Endothelial cell of umbilical vein (primary cell): Measurements from ENCODE around the gene CACNG4. TPM values are rescaled to one million over a fixed set of nuclear protein-coding genes. Genes with fewer than 3 reads are reported as not detected.
A peak's percentile ranks its signal among the peaks of the same experiment; 100 is the strongest.

Experiments
- BruUV-seq: library from RNA; stranded (reverse); fragments of 400-500 nt; replicated peaks from 2 replicates; lab custom pipeline; 2021; lab: Mats Ljungman, UMichigan
- CTCF ChIA-PET: fragments of 300-600, 350-600 bp; sonication (Branson Sonifier 250); formaldehyde crosslinking; loops from one replicate; lab custom pipeline; 2021; ENCODE audit warnings: antibody characterized with exemption, inconsistent platforms; lab: Charles Lee
- POLR2A ChIA-PET: fragments of 300-600, 350-600 bp; sonication (Branson Sonifier 250); formaldehyde crosslinking; loops from one replicate; lab custom pipeline; 2021; ENCODE audit warnings: antibody characterized with exemption, inconsistent platforms; lab: Charles Lee
- DNase-seq: peaks from one replicate; pipeline ENCODE4 v3.0.0-alpha.2; 2011; ENCODE audit warnings: low read depth, low spot score
- FAIRE-seq: peaks from 2 replicates; lab custom pipeline; 2011; peaks lifted over from hg19 to GRCh38; lab: Jason Lieb, UNC
- H2AFZ ChIP-seq: 2 replicates; pipeline ENCODE4 v1.6.0; 2012; ENCODE audit warnings: low read depth, low read length, control low read depth, inconsistent platforms
- H3K27ac ChIP-seq: 2 replicates; pipeline ENCODE4 v1.5.1; 2011; ENCODE audit warnings: low read depth, mild to moderate bottlenecking, control low read depth, low read length, moderate library complexity; ENCODE audit not compliant: insufficient read depth
- H3K27me3 ChIP-seq, 2 experiments: 2 replicates each; pipeline versions ENCODE4 v1.6.0 to v1.6.1; 2011; ENCODE audit warnings: low read length in 2 of 2, mixed read lengths in 1 of 2; ENCODE audit not compliant: control insufficient read depth in 2 of 2, insufficient read depth in 2 of 2
- H3K36me3 ChIP-seq, 2 experiments: 2 replicates in 1 of 2; 3 replicates in 1 of 2; pipeline ENCODE4 v1.5.1; 2011; ENCODE audit warnings: low read length in 2 of 2, mild to moderate bottlenecking in 1 of 2, moderate library complexity in 1 of 2; ENCODE audit not compliant: control insufficient read depth in 2 of 2, insufficient read depth in 2 of 2; ENCODE audit errors: extremely low read depth in 1 of 2
- H3K4me1 ChIP-seq: 3 replicates; pipeline ENCODE4 v1.5.1; 2011; ENCODE audit warnings: mild to moderate bottlenecking, low read length; ENCODE audit not compliant: control insufficient read depth, insufficient read depth; ENCODE audit errors: extremely low read depth
- H3K4me2 ChIP-seq: 2 replicates; pipeline ENCODE4 v1.6.1; 2011; ENCODE audit warnings: low read length, control low read depth, mixed read lengths; ENCODE audit not compliant: insufficient read depth
- H3K4me3 ChIP-seq, 3 experiments: fragments of 200-600 bp in 1 of 3; sonication (generic), shearing (Covaris generic) in 1 of 3; replicated peaks in 1 of 3; 2 replicates each; pipeline ENCODE4 v1.5.1; 2011 to 2016; ENCODE audit warnings: control low read depth in 3 of 3, low read length in 3 of 3, mild to moderate bottlenecking in 2 of 3, inconsistent platforms in 1 of 3, low read depth in 1 of 3, moderate library complexity in 1 of 3; ENCODE audit not compliant: insufficient read depth in 1 of 3
- H3K79me2 ChIP-seq: 2 replicates; pipeline ENCODE4 v1.6.0; 2012; ENCODE audit warnings: low read length, inconsistent platforms; ENCODE audit not compliant: control insufficient read depth, insufficient read depth
- H3K9ac ChIP-seq: replicated peaks from 2 replicates; pipeline ENCODE3; 2011; ENCODE audit warnings: low read length, control low read depth; ENCODE audit not compliant: insufficient read depth; ENCODE audit errors: extremely low read depth
- H3K9me1 ChIP-seq: replicated peaks from 3 replicates; pipeline ENCODE4 v1.6.0; 2011; ENCODE audit warnings: mild to moderate bottlenecking, low read length; ENCODE audit not compliant: control insufficient read depth, insufficient read depth; ENCODE audit errors: extremely low read depth
- H3K9me3 ChIP-seq: replicated peaks from 2 replicates; pipeline ENCODE4 v1.5.1; 2012; ENCODE audit warnings: low read length, inconsistent platforms; ENCODE audit not compliant: control insufficient read depth, insufficient read depth
- H4K20me1 ChIP-seq: replicated peaks from 2 replicates; pipeline ENCODE3; 2011; ENCODE audit warnings: mild to moderate bottlenecking, low read length; ENCODE audit not compliant: control insufficient read depth, insufficient read depth; ENCODE audit errors: extremely low read depth
- EZH2 ChIP-seq: IDR thresholded peaks from 2 replicates; pipeline ENCODE4 v1.6.1; 2012; ENCODE audit warnings: borderline replicate concordance, low read depth, mild to moderate bottlenecking, moderate library complexity, low read length, inconsistent platforms; ENCODE audit not compliant: severe bottlenecking
- FOS ChIP-seq: IDR thresholded peaks from 2 replicates; pipeline ENCODE4 v1.6.1; 2011; ENCODE audit warnings: mild to moderate bottlenecking, low read length, moderate library complexity, borderline replicate concordance; ENCODE audit not compliant: insufficient read depth
- JUN ChIP-seq: IDR thresholded peaks from 2 replicates; pipeline ENCODE4 v1.6.1; 2011; ENCODE audit warnings: borderline replicate concordance, low read depth; ENCODE audit not compliant: insufficient read length, insufficient read depth
- MYC ChIP-seq: IDR thresholded peaks from one replicate; pipeline ENCODE4 v1.6.1; 2011; ENCODE audit warnings: mild to moderate bottlenecking, low read depth, low read length
- POLR2A ChIP-seq: IDR thresholded peaks from 2 replicates; pipeline ENCODE4 v1.6.1; 2012; ENCODE audit warnings: low read depth, mild to moderate bottlenecking, control low read depth, low read length
- POLR2AphosphoS5 ChIP-seq: IDR thresholded peaks from 2 replicates; pipeline ENCODE4 v1.6.1; 2012; ENCODE audit warnings: low read depth, mild to moderate bottlenecking, control low read depth, low read length, moderate library complexity; ENCODE audit not compliant: insufficient read depth
- dilution Hi-C: fragments of 300-500 bp; cut with MboI; formaldehyde crosslinking; loops from one replicate; pipeline ENCODE4 v1.15.0; 2019; ENCODE audit warnings: low sequenced_read_pairs; ENCODE audit not compliant: extremely low pct_ligation_motif_present
- intact Hi-C: fragments of 100-400 bp; cut with micrococcal nuclease; formaldehyde crosslinking; loops from one replicate; pipeline ENCODE4 v1.10.0; 2022
- polyA plus RNA-seq, 4 experiments: library from polyadenylated mRNA; depleted of rRNA in 3 of 4; stranded (reverse) in 3 of 4; unstranded in 1 of 4; fragments of >200 nt; gene quantifications; 2 replicates each; pipeline versions ENCODE4 v1.2.1 to v1.2.3, GENCODE V29; 2011 to 2012; ENCODE audit warnings: missing spikeins in 1 of 4
- total RNA-seq: library from RNA; stranded (reverse); gene quantifications from 2 replicates; pipeline ENCODE4 v1.2.3, GENCODE V29; 2021

CACNG4 gene
- total and polyA plus RNA-seq, 2 donors (not counting 3 experiments of a cell fraction or from before 2014, with no cell fraction given) = not detected

GRCh38 chr17:66944351-66945146 lies 20.0 kb upstream of the CACNG4 start:
- DNase-seq (peak; percentile 22), FAIRE-seq (no peak)
- CTCF ChIA-PET = interaction anchor here (0.6 to 1.0 kb wide), 3 partner anchors 16 to 217 kb away, joined by 3 read pairs; no protein-coding TSS in a partner anchor
- TF ChIP-seq POLR2A (no peak), EZH2 (peak; percentile 46)
- Histone ChIP-seq H3K9ac (no peak overlapping the region), H3K9me3 (no peaks in the 10 kb centered on the region), H3K79me2 (no peaks in the 10 kb centered on the region), H3K27ac (no peak overlapping the region), H3K4me1 (no peaks in the 10 kb centered on the region), H3K4me2 (no peak overlapping the region), H3K9me1 (no peaks in the 10 kb centered on the region), H3K27me3 (peaks cover 16 to 17% of the 10 kb centered on the region in 2 experiments), H4K20me1 (no peaks in the 10 kb centered on the region), H3K4me3 (no peak overlapping the region), H2AFZ (no peak overlapping the region), H3K36me3 (no peaks in the 10 kb centered on the region)
- no TSS peak for BruUV-seq
- dilution Hi-C loops (no loop called here), intact Hi-C loops (no loop called here)
- POLR2A ChIA-PET = no interaction called here

GRCh38 chr17:66945147-66945835 lies 19.2 kb upstream of the CACNG4 start:
- Histone ChIP-seq H3K9ac (no peak overlapping the region), H4K20me1 (no peaks in the 10 kb centered on the region), H3K9me1 (no peaks in the 10 kb centered on the region), H2AFZ (no peak overlapping the region), H3K27me3 (peaks cover 18 to 19% of the 10 kb centered on the region in 2 experiments), H3K4me3 (no peak overlapping the region), H3K79me2 (no peaks in the 10 kb centered on the region), H3K9me3 (no peaks in the 10 kb centered on the region), H3K4me1 (no peaks in the 10 kb centered on the region), H3K27ac (no peak overlapping the region), H3K36me3 (no peaks in the 10 kb centered on the region), H3K4me2 (no peak overlapping the region)
- POLR2A ChIA-PET = no interaction called here
- DNase-seq (no peak), FAIRE-seq (no peak)
- intact Hi-C loops (no loop called here), dilution Hi-C loops (no loop called here)
- CTCF ChIA-PET = interaction anchor here (1.6 kb wide), 1 partner anchor 217 kb away, joined by 3 read pairs; no protein-coding TSS in a partner anchor
- no TSS peak for BruUV-seq
- TF ChIP-seq FOS (no peak), POLR2AphosphoS5 (no peak), MYC (no peak), EZH2 (peak; percentile 33), JUN (no peak), POLR2A (no peak)
